Activated effector memory CD4-positive, alpha-beta T cell treated with anti-CD3 and anti-CD28 coated beads, Interleukin-2, amount 50 U/mL, for 16 hours (primary cell): ENCODE measurements around the gene KRTAP10-10.
"Not testable (repeated sequence)": the region's sequence is repeated elsewhere in the genome, so short reads cannot be mapped to it uniquely, and the experiment has no call there.

ENCODE experiments used
- DNase-seq: peaks from one replicate; pipeline ENCODE4 v3.0.0-alpha.2; 2020

Gene KRTAP10-10

DNA sequence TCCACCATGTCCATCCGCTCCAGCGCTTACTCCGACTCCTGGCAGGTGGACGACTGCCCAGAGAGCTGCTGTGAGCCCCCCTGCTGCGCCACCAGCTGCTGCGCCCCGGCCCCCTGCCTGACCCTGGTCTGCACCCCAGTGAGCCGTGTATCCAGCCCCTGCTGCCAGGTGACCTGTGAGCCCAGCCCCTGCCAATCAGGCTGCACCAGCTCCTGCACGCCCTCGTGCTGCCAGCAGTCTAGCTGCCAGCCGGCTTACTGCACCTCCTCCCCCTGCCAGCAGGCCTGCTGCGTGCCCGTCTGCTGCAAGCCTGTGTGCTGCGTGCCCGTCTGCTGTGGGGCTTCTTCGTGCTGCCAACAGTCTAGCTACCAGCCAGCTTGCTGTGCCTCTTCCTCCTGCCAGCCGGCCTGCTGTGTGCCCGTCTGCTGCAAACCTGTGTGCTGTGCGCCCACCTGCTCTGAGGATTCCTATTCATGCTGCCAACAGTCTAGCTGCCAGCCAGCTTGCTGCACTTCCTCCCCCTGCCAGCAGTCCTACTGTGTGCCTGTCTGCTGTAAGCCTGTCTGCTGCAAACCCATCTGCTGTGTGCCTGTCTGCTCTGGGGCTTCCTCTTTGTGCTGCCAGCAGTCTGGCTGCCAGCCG is 9.9 kb upstream of the KRTAP10-10 start:
- DNase-seq = not testable (repeated sequence)

DNA sequence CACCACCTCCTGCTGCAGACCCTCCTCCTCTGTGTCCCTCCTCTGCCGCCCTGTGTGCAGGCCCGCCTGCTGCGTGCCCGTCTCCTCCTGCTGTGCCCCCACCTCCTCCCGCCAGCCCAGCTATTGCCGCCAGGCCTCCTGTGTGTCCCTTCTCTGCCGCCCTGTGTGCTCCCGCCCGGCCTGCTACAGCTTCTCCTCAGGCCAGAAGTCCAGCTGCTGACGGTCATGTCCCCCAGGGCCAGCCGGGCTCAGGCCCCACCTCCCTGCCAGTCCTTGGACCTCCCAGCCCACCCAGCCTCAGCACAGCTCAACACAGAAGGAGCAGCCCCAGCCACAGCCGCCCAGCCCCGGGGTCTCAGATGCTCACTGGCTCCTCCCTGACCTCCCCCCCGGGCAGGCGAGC is 9.3 kb upstream of the KRTAP10-10 start:
- DNase-seq = not testable (repeated sequence)

DNA sequence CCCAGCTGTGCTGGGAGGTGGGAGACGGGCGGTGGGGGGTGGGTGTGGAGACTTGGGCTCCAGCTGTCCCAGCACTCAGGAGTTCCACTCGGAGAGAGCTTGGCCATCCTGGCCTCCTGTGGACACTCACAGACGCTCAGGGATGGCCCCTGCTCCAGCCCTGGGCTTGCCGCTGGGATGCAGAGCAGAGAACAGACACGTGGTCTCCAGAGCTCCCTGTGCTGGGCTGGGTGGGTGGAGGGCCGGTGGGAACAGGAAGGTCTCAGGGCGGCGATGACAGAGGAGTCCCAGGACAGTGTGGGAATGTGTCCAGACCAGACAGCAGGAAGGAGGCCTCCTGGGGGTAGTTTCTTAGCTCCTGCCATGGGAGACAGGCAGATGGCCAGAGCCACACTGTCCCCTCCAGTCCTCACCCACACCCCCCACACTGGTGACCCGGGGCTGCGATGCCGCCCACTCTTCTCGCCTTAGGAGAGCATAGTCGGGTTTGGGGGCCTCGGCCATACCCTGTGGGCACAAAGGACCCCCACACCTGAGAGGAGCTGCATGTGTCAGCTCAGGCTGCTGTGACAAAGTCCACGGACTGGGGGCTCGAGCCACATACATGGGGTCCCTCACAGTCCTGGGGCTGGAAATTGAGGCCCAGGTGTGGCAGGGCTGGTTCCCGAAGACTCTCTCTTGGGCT is 8.3 kb upstream of the KRTAP10-10 start:
- no peak for DNase-seq

DNA sequence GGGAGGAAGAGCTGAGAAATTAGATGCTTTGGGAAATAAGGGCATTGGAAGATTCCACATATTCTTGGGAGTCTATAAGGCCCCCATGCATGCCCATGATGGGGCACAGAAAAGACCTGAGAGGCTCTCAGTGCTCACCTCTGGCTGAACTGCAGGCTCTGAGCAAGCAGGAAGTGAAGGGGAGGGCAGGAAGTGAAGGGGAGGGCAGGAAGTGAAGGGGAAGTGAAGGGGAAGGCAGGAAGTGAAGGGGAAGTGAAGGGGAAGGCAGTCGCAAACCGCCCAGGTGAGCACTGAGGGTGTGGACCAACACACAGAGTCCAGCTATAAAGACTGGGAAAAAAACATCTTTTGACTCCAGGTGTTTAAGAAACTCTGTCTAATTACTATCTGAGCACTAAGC is 6.7 kb upstream of the KRTAP10-10 start:
- DNase-seq = no peak

DNA sequence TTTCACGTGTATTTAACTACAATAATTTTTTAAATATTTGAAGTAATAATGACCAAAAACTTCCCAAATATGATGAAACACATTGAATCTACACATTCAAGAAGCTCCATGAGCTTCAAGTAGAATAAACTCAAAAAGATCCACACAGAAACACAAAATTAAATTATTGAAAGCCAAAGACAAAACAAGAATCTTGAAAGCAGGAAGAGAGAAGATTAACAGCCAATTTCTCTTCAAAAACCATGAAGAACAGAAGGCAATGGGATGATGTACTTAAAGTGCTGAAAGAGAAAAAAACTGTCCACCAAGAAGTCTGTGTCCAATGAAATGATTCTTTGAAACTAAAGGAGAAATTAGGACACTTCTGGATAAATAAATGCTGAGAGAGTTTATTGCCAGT is 5.1 kb upstream of the KRTAP10-10 start:
- DNase-seq = no peak

DNA sequence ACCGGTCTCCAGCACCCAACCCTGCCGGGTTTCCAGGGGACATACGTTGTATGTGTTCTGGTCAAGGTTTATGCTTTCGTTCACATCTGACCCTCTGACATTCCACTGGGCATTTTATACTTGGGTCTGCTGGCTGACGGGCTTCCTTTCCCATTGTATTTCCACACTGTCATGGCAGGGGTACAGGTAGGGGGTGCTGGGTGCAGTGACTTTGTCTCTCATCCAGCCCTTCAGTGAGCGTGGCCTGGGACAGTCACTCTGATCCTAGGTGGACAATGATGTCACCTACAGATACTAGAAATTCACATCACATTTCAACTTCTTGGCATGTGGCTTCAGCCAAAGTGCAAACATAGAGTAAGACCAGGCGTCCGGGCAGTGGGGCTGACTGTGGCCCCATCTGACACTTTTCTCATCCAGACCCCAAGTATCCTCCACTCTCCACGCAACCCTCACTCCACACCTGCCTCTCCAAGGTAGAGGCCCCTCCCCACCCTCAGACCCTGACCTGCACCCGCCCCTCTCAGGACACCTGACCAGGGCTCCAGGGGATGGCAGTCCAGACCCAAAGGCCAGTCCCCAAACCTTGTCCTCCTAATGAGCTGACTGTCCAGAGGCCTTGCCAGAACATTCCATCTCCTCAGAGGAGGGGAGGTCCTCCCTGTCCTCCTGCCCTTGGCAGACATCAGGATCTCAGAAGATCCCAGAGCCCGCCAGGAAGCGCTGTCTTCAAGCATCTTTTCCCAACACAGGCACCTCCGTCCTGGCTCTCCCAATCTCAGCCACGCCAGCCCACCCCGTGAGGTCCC is 743 bp upstream of the KRTAP10-10 start:
- DNase-seq = no peak

DNA sequence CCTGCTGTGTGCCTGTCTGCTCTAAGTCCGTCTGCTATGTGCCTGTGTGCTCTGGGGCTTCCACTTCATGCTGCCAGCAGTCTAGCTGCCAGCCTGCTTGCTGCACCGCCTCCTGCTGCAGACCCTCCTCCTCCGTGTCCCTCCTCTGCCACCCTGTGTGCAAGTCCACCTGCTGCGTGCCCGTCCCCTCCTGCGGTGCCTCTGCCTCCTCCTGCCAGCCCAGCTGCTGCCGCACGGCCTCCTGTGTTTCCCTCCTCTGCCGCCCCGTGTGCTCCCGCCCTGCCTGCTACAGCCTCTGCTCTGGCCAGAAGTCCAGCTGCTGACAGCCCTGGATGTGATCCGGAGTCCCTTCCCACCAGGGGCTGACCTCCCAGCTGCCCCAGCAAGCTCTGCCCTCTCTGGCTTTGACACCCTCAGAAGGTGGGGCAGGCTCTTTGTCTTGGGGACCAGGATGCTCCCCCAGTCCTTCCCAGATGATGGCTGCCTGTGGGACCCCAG is 744 bp downstream of the KRTAP10-10 start:
- not testable (repeated sequence) for DNase-seq

DNA sequence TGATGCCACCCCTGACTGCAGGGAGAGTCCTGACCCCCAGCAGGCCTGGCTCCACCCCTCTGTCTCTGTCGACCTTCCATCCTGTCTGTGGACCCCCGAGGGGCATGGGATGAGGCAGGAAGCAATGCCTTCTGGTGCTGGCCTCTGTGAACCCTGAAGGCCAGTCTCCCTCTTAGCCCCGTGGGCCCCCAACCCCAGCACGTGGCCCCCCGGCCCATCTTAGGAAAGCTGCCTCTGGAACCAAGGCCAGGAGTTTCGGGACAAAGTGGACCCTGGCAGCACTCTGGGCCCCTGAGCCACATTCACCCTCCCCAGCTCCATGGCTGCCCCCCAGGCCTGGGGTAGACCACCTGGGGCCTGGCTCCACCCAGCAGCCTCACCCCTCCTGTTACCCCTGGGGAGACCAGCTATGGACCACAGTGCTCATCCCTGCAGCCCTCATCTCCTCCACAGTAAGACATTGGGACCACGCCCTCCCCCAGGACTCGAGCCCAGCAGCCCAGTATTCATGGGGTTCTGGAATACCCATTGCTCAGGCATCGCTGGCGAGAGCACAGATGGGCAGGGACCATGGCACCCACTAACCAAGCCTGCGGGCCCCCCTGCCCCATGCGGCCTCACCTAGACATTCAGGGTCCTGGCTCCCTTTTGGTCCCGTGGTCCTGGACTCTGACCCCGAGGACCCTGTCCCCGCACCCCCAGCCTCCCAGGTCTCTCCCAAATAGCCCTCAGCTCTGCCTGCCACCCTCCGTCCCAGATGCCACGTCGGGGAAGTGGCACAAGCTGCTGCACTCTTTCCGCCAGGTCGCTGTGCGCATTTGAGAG is 1.6 kb downstream of the KRTAP10-10 start:
- not testable (repeated sequence) for DNase-seq

DNA sequence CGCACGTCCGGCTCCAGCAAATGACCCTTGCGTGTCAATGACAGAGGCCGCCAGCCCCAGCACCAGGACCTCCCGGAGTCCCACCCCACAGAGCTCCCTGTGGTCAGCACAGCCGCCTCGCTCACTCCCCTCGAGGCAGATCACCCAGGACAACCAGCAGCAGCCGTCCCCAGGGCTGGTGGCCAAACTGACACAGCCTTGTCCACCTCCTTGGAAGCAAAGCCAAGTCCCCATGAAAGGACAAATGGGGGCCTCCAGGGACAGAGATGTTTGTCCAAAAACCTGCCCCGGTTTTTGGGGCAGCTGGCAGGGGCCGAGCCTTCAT is 2.1 kb downstream of the KRTAP10-10 start:
- DNase-seq = no peak

DNA sequence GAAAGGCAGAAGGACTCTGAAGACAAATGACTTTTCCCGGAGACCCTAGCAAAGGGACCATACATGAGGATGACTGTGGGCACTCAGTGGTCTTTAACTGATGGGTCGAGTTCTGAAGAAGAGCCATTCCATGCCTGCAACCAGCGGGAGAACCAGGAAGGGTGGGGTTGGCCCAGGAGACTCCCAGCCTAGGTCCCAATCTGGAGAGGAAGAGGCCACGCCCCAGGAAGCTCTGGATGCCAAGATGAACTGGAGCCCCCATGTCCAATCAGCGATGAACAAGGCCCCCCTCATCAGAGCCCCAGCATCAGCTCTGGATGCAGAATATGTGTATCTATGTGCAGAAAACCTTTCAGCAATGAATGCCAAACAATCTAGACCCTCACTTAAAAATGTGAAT is 3.6 kb downstream of the KRTAP10-10 start:
- no peak for DNase-seq

DNA sequence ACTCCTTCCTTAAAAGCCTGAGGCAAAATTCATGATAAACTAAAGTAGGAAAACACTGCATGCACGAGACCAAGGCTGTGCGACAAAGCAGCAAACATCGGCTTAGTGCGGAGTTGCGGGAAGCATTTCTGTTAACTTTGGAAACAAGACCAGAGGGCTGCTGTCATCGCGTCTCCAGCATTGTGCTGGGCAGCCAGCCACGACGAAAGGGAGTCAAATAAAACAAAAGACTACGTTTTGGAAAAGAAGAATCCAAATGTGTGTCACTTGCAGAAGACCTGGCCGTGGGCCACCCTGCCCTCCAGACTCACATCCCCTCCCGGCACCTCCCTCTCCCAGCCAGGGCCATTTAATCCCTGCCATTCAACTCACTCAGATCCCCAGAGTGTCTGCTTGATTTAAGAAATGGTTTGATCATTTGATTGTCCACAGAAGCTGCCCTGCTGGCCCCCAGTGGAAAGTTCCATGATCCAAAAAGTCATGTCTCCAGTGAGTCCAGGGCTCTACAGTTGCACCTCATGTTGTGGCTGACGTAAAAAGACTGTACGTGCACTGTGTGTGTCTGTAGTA is 6.7 kb downstream of the KRTAP10-10 start:
- no peak for DNase-seq

DNA sequence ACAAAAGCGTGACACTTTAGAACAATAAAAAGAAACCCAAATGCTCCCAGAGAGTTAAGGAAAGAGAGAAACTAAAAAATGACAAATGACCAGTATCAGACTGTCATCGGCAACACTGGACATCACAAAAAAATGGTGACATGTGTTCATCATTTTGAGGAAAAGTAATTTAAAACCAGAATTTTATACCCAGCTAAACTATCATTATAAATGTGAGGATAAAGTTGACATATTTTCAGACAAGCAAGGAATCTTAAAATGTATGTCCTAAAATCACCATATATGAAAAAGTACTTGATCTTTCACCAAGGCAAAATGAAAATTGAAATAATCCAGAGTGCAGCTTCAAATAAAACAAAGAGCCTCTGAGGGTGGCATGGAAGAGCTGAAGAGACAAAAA is 7.7 kb downstream of the KRTAP10-10 start:
- no peak for DNase-seq

DNA sequence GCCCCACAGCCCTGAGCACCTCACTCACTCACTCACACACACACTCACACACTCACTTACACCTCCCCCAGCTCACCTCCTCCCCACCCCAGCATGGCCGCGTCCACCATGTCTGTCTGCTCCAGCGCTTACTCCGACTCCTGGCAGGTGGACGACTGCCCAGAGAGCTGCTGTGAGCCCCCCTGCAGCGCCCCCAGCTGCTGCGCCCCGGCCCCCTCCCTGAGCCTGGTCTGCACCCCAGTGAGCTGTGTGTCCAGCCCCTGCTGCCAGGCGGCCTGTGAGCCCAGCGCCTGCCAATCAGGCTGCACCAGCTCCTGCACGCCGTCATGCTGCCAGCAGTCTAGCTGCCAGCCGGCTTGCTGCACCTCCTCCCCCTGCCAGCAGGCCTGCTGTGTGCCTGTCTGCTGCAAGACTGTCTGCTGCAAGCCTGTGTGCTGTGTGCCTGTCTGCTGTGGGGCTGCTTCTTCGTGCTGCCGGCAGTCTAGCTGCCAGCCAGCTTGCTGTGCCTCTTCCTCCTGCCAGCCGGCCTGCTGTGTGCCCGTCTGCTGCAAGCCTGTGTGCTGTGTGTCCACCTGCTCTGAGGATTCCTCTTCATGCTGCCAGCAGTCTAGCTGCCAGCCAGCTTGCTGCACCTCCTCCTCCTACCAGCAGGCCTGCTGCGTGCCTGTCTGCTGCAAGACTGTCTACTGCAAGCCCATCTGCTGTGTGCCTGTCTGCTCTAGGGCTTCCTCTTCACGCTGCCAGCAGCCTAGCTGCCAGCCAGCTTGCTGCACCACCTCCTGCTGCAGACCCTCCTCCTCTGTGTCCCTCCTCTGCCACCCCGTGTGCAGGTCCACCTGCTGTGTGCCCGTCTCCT is 9.4 kb downstream of the KRTAP10-10 start, which contains the start of gene KRTAP10-11:
TSS of gene KRTAP10-11 (plus strand) at position 49 of the 856 bp plus-strand sequence. CDS start at position 94, 45 bp downstream.
- not testable (repeated sequence) for DNase-seq

DNA sequence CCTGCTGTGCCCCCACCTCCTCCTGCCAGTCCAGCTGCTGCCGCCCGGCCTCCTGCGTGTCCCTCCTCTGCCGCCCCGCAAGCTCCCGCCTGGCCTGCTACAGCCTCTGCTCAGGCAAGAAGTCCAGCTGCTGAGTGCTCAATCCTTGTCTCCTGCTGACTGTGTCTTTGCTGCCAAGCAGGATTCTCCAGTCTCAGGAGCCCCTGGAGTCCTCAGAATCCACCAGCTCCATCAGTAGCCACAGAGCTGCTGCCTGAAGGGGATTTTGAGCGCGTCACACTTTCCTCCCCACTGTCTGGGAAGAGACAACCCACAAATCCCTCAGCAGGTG is 10.0 kb downstream of the KRTAP10-10 start:
- no peak for DNase-seq

DNA sequence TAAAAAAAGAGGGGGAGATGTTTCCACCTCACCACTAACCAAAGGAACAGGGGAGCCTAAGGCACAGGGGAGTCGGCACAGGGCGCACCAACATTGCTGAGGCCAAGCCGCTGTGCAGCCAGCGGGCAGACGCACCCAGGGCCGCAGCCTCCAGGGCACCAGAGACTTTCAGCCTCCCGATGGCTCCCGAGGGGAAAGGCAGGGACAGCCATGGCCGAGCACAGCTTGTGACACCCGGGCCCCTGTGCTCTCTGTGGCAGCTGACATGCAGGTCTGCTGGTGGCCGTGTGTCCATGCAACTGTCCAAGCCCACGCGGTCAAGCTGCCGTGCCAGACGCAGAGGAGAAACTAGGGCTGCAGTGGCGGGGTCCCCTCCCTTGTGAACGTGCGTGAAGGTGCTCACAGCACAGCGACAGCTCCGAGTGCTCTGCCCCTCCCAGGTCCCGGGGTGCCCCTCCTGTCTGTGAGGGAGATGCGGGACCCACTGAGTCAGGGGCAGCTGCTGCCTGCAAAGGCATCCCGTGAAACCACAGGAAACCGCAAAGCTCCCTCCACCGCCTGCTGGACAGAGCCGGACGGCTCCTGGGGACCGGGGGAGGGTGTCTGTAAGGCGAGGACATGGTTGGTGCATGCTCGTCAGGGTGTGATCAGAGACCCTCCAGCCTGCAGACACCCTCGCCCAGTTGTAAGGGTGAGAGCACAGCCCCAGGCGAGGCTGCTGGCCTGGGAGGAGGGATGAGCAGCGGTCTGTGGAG is 11.6 kb downstream of the KRTAP10-10 start:
- DNase-seq = no peak

DNA sequence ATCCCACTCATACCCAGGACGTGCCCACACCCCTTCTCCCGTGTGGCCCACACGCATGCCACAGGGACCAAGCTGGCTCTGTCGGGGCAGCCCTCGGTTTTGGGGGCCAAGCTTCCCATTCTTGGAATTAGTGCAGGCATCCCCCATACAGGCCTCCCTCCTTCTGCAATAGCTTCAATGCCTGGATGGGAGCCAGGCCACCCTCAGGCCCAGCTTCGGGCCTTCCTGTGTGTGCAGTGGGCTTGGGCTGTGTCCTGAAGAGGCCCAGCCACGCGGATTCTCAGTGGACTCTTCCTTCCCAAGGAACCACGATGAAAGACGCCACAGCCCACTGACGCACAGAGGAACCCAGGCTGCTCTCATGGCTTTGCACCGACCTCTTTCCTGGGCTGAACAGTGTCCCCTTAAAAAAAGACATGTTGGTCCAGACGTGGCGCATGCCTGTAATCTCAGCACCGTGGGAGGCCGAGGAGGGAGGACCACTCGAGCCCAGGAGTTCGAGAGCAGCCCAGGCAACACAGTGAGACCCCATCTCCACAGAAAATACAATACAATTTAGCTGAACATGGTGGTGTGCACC is 12.5 kb downstream of the KRTAP10-10 start:
- DNase-seq = no peak

DNA sequence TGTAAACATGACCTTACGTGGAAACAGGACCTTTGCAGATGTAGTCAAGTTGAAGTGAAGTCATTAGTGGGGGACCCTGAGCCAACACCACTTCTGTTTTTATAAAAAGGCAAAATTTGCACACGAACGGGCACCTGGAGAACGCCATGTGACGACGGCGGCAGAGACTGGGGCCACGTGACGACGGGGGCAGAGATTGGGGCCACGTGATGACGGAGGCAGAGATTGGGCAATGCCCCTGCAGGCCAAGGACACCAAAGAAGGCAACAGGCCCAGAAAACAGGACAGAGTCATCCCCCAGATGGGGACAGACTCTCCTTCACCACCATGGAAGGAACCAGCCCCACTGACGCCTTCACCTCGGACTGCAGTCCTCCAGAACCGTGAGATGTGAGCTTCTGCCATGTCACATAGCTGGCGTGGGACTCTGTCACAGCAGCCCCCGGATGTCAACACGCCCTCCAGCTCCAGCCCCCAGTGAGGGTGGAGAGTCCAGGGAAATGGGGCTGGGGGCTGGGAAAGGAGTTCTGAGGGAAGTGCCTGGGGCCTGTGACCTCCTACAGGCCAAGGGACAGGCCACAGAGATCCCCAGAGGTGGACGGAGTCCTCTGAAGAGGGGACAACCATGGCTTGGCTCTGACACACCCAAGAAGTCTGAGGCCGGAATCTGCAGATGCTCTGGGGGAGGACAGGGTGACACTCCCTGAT is 13.3 kb downstream of the KRTAP10-10 start:
- DNase-seq = no peak

DNA sequence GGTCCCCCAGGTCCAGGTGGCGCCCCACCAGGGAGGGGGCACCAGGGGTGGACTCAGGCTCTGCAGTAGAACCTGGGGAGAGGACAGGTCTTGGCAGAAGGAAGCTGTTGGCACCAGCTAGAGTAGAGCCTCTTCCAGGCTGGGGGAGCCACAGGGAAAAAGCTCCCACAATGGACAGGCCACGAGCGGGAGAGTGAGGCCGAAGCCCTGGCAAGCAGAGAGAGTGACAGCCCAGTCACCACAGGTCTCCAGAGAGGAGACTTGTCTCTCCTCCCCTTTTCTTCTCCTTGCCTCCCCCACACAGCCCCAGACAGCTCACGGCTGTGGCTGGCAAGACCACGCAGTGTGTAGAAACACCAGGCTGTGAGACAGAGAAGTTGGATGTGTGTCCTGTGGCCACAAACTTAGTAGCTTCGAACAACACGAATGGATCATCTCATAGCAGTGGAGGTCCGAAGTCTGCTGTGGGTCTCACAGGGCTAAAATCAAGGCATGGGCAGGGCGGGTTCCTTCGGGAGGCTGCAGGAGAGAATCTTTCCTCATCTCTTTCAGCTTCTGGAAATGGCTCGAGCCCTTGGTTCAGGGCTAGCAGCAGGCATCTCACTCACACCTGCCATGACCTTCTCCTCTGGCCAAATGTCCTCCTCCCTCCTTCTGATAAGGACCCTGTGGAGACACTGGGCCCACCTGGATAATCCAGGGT is 14.0 kb downstream of the KRTAP10-10 start:
- DNase-seq = no peak

DNA sequence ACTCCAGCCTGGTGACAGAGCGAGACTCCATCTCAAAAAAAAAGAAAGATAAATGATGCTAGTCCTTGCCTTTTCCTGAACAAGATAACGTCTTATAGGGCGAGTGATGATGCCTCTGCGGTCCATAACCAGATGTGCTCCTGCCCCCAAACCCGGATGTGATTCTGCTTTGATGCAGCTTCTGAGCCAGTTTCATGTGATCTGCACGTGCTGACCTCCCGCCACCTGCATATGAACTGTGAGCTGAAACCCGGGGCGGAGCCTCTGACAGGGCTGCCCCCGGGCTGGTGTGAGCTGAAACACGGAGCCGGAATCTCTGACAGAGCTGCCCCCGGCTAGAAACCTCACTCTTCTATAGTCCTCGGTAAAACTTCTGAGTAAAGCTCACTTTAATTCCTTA is 16.0 kb downstream of the KRTAP10-10 start:
- peak; percentile 48 for DNase-seq
